Right lobe of liver (tissue), 4 donors: Measurements from ENCODE around the gene TRMO.

Experiments
- POLR2A ChIP-seq: fragments of 450-650 bp; IDR thresholded peaks from one replicate; pipeline ENCODE4 v1.6.1; 2017; ENCODE audit warnings: antibody characterized with exemption, mild to moderate bottlenecking
- TF ChIP-seq, protein P1 (sequence below), 4 donors: fragments of 200-600 bp in 3 of 4; fragments of 450-650 bp in 1 of 4; IDR thresholded peaks; one replicate each; pipeline versions ENCODE4 v1.5.1 to v1.8.0; 2016 to 2022; ENCODE audit warnings: antibody characterized with exemption in 4 of 4, mild to moderate bottlenecking in 2 of 4
- donor health status: DM: no; HTN: no; CAD: no.
- donor health status: DM: no; HTN: no; CAD: no.
- donor health status: DM: no; HTN: yes; CAD: no.

DNA sequence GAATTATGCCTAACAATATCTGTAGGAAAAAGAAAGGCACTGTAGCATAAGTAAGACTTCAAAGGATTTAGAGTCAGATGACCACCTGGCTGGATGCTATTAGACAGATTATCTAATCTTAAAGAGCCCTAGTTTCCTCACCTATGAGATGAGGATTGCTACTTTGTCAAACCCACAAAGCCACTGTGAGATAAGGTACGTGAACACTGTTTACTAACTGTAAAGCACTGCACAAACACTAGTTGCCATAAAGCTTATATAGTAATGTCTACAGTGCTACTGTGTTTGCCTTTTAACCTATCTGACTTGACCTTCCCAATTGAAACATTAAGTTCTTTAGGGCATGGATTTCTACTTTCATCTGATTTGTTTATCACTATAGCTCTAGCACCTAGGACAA is 10.3 kb downstream of the TRMO start:
- TF ChIP-seq, protein P1, sequence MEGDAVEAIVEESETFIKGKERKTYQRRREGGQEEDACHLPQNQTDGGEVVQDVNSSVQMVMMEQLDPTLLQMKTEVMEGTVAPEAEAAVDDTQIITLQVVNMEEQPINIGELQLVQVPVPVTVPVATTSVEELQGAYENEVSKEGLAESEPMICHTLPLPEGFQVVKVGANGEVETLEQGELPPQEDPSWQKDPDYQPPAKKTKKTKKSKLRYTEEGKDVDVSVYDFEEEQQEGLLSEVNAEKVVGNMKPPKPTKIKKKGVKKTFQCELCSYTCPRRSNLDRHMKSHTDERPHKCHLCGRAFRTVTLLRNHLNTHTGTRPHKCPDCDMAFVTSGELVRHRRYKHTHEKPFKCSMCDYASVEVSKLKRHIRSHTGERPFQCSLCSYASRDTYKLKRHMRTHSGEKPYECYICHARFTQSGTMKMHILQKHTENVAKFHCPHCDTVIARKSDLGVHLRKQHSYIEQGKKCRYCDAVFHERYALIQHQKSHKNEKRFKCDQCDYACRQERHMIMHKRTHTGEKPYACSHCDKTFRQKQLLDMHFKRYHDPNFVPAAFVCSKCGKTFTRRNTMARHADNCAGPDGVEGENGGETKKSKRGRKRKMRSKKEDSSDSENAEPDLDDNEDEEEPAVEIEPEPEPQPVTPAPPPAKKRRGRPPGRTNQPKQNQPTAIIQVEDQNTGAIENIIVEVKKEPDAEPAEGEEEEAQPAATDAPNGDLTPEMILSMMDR (IDR thresholded peaks at IDR 0.05), result no peak
- TF ChIP-seq POLR2A, result no peak
